ENCODE measurements around the gene OXT.
"Not testable (repeated sequence)": the region's sequence is repeated elsewhere in the genome, so short reads cannot be mapped to it uniquely, and the experiment has no call there.

Gene OXT

GRCh38 chr20:3071610-3072529 is at the start of gene OXT:
OXT (plus strand) TSS chr20:3071620; CDS start chr20:3071656, 36 bp downstream.
- peak; percentile 51 to 54 for DNase-seq

GRCh38 chr20:3021777-3022176 is 49.6 kb upstream of the OXT start:
- no peak for DNase-seq

DNA sequence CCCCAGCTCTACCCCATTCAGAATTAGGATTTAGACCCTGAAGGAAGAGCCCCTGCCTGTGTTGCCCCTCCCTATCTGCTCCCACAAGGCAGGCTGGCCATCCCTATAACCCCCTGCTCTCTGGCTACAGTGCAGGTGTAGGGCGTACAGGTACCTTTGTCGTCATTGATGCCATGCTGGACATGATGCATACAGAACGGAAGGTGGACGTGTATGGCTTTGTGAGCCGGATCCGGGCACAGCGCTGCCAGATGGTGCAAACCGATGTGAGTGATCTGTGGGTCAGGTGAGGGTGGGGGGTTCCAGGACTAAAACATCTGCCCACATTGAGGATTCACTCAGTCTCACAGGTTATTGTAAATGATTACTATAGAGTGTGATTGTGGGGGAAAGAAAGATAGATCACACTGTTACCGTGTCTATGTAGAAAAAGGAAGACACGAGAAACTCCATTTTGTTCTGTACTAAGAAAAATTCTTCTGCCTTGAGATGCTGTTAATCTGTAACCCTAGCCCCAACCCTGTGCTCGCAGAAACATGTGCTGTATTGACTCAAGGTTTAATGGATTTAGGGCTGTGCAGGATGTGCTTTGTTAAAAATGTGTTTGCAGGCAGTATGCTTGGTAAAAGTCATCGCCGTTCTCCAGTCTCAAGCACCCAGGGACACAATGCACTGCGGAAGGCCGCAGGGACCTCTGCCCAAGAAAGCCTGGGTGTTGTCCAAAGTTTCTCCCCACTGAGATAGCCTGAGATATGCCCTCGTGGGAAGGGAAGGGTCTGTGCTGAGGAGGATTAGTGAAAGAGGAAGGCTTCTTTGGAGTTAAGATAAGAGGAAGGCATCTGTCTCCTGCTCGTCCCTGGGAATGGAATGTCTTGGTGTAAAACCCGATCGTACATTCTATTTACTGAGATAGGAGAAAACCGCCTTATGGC is 48.6 kb upstream of the OXT start:
- DNase-seq: not testable (repeated sequence)

- DNase-seq: no peak
Observed at GRCh38 chr20:3027987-3028386, 43.4 kb upstream of the OXT start.

- DNase-seq: no peak
Observed at GRCh38 chr20:3031524-3032147, 39.8 kb upstream of the OXT start.

GRCh38 chr20:3032624-3033023 is 38.8 kb upstream of the OXT start:
- DNase-seq: no peak

DNA sequence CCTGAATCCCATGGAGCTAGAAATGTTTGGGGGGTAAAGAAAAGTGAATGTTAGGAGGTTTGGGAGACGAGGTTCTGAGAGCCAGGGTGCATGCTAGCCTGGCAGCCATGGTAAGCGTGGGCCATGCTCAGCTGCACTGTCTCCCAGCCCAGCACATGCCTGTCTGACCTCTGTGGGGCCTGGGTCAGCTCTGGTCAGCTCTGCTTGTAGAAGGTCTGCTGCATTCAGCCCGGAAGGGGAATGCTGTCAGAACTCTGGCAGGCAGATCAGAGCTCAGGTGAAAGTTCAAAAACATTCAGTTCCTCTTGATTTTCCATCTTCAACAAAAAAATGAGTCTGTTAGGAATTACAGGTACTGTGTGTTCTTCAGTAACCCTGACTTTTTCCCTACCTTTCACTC is 33.8 kb upstream of the OXT start:
- no peak for DNase-seq

DNA sequence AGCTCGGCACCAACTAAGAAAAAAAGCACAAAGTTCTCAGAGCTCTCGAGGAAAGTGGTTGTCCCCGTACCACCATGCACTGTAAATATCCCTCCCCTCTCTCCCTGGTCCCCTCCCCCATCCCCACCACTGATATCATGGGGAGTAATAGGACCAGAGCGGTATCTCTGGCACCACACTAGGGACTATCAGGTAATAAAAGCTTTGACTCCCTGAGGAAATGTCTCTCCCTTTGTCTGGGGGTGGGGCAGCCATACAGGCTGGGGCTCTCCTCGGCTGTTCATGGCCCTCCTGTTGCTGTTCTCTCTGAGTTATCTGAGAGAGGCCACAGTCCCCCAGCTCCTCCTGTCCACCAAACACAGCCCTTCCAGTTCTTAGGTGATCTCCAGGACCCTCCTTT is 33.0 kb upstream of the OXT start:
- DNase-seq: no peak

DNA sequence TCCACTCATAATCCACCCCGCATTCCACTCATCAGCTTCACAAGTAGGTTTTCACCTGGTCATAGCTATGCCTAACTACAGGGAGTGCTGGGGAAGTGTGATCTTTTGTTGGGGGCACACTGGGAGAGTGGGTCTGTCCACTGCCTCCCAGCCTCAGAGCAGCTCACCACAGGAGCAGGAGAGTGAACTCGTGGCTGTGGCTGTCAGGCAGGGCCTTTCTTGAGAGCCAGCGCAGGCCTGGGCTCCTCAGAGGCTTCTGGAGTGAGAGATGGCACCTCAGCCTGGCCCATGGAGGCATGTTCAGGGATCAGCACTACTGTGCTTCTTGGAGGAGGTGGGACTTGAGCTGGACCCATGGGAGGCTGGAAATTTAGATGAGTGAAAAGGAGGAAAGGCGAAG is 32.0 kb upstream of the OXT start:
- DNase-seq: no peak

GRCh38 chr20:3040086-3040485 is 31.3 kb upstream of the OXT start:
- no peak for DNase-seq

GRCh38 chr20:3041854-3042409 is 29.5 kb upstream of the OXT start:
- DNase-seq: no peak

DNA sequence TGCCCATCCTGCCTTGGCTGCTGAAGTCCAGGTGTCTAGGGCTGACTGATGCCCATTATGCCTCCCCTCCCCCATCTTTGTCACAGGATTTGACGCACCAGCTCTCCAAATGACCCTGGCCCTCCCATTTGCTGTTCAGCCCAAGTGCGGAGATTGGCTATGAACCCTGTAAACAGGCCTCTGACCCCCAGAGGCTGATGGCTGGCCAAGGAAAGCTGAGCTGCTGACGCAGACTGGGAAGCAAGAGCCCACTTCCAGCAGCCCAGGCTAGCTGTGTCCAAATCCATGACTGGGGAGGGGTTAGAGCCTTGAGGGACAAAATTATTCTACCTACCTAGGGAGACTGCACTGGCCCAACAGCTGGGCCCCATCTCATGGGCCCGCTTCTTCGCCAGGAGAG is 28.8 kb upstream of the OXT start:
- no peak for DNase-seq

GRCh38 chr20:3043322-3043721 is 28.1 kb upstream of the OXT start, which contains the start of gene GNRH2:
GNRH2 (plus strand) TSS chr20:3043622; CDS start chr20:3044415, 793 bp downstream.
- DNase-seq: no peak

- no peak for DNase-seq
Observed at GRCh38 chr20:3044336-3044965, 27.0 kb upstream of the OXT start.

DNA sequence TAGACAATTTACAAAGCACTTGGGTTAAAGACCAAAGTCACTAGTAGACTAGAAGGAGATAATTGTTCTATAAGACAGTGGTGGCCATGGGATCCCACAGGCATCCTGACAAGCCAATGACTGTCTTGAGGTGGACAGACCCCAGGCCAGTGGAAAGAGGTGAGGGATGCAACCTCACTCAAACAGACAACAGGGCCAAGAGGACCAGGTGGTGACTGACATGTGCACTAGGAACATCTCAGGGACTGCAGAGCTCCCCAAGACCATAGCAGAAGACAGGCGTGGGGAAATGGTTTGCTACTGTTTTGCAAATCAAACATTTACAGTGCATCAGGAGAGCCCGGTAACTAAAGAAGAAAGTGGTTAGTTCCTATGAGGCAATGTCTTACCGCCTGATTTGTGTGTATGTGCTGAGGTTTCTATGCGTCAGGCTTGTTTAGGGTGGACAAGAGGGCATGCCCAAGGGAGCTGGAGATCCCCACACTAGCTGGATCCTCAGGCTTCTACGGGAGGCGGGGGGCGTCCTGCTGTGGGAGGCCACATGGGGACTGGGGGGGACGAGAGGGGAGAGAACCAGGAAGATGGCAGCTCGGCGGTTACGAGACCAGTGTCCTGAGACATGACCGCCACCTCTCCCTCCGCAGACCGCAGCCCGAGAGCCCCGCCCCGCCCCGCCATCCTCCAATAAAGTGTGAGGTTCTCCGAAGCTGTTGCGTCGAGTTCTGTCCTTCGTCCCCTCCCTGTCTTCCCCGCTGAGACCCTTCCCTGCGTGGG is 26.2 kb upstream of the OXT start:
- DNase-seq: peak; percentile 62 to 67

DNA sequence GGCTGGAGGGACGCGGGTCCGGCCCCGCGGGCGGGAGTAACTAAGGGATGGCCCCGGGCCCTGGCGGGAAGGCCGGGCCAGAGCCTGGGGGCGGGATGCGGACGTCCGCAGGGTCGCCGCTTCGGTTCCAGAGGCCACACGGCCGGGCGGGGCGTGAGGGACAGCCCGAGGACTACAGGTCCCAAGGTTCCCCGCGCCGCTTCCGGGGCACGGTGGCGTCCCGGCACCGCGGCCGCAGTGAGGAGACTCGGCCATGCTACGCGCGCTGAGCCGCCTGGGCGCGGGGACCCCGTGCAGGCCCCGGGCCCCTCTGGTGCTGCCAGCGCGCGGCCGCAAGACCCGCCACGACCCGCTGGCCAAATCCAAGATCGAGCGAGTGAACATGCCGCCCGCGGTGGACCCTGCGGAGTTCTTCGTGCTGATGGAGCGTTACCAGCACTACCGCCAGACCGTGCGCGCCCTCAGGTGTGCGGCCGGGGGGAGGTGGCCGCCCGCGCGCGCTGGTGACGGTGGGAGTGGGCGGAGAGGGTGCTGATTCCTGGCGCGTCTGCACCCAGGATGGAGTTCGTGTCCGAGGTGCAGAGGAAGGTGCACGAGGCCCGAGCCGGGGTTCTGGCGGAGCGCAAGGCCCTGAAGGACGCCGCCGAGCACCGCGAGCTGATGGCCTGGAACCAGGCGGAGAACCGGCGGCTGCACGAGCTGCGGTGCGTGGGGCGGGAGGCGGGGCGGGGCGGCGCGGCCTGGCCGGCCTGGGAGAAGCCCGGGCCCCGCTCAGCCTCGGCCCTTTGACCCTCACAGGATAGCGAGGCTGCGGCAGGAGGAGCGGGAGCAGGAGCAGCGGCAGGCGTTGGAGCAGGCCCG is 25.4 kb upstream of the OXT start, which contains the start of gene MRPS26:
TSS of gene MRPS26 (plus strand) at position 237 of the 861 bp plus-strand sequence. CDS start at position 254, 17 bp downstream.
- peak; percentile 67 for DNase-seq

DNA sequence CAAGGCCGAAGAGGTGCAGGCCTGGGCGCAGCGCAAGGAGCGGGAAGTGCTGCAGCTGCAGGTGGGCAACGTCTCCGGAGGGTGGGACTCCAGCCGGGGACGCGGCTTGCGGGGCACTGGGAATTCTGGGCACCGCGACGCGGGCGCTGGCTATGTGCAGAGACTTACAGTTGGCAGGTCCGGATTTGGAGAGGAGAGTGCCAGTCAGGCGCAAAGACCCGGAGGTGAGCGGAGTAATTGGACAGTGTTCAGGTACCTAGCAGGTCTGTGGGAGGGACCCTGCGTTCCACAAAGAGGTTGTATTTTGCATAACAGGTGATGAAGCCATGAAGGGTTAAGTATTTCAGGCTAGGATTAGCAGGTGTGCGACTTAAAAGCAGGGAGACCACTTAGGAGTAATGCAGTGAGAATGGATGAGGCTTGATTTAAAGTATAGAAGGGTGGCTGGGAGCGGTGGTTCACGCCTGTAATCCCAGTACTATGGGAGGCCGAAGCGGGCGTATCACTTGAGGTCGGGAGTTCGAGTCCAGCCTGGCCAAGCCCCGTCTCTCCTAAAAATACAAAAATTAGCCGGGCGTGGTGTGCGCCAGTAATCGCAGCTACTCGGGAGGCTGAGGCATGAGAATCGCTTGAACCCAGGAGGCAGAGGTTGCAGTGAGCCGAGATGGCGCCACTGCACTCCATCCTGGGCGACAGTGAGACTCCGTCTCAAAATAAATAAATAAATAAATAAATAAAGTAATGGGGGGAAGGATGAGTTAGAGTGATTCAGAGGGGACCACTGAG is 24.6 kb upstream of the OXT start:
- no peak for DNase-seq

- peak in 1 of 2 experiments; percentile 23 for DNase-seq
Observed at GRCh38 chr20:3047486-3048419, 23.7 kb upstream of the OXT start.
